ENCODE measurements around the gene ZNF593OS. TPM values are rescaled to one million over a fixed set of nuclear protein-coding genes. Genes with fewer than 3 reads are reported as not detected.

ZNF593OS gene
- total RNA-seq, 3 donors from 2014 or later = not detected

- TF ChIP-seq POLR2AphosphoS5 (IDR thresholded peaks at IDR 0.05) = no peak
- TF ChIP-seq CTCF (IDR thresholded peaks at IDR 0.05) = no peak
- no peak for TF ChIP-seq POLR2A (IDR thresholded peaks at IDR 0.05)
- Histone ChIP-seq H3K4me1 (no peaks in the 10 kb centered on the region), H3K36me3 (no peaks in the 10 kb centered on the region), H3K4me3 (no peak overlapping the region), H3K27ac (no peak overlapping the region), H3K27me3 (no peaks in the 10 kb centered on the region), H3K9me3 (no peaks in the 10 kb centered on the region)
- DNase-seq (ENCODE audit: low spot score in 2 of 2) = no peak
- intact Hi-C loops (cut with DNase I; ENCODE audit: low total_unique reads) = no loop called here
Measured at GRCh38 chr1:26180010-26180506, 8.4 kb upstream of the ZNF593OS start.

GRCh38 chr1:26177182-26177684 lies 5.6 kb upstream of the ZNF593OS start, which contains the start of gene CNKSR1:
Gene CNKSR1 (plus strand): TSS chr1:26177491. CDS start chr1:26177548, 57 bp downstream.
- H3K27me3 ChIP-seq = no peaks in the 10 kb centered on the region
- no peaks in the 10 kb centered on the region for H3K9me3 ChIP-seq
- intact Hi-C loops (cut with DNase I; ENCODE audit: low total_unique reads) = loop anchor here (5.0 kb wide), 1 partner anchor 1105 kb away; no protein-coding TSS in a partner anchor
- H3K4me3 ChIP-seq = peak within 1 kb of the TSS in 2 of 3 donors; percentile 61
- H3K27ac ChIP-seq = peak within 1 kb of the TSS; percentile 59 to 78
- peak; percentile 82 to 85 for DNase-seq (ENCODE audit: low spot score in 2 of 2)
- no peaks in the 10 kb centered on the region for H3K36me3 ChIP-seq
- TF ChIP-seq POLR2AphosphoS5 (IDR thresholded peaks at IDR 0.05) (peak in 1 of 3 donors; percentile 15), POLR2A (IDR thresholded peaks at IDR 0.05) (no peak)
- H3K4me1 ChIP-seq = no peaks in the 10 kb centered on the region

DNA sequence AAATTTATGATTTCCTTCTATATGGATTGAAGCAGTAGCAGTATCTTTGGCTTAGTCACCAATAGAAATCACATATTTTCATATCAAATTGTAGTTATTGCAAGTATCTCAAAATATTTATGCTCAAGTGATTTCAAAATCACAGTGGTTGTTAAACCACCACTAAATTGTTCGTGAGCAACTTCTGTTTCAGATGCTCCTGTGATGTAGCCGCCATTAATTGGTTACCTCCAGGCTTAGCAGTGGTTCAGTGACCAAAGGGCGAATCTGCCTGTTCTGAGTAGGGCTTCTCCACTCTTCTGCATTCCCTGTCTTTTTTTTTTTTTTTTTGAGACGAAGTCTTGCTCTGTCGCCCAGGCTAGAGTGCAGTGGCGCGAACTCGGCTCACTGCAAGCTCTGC lies 3.7 kb upstream of the ZNF593OS start:
- TF ChIP-seq POLR2AphosphoS5 (IDR thresholded peaks at IDR 0.05) (no peak), CTCF (IDR thresholded peaks at IDR 0.05) (no peak), POLR2A (IDR thresholded peaks at IDR 0.05) (no peak)
- Histone ChIP-seq H3K27me3 (no peaks in the 10 kb centered on the region), H3K9me3 (no peaks in the 10 kb centered on the region), H3K4me3 (no peak overlapping the region), H3K4me1 (no peaks in the 10 kb centered on the region), H3K27ac (no peak overlapping the region), H3K36me3 (no peaks in the 10 kb centered on the region)
- no peak for DNase-seq (ENCODE audit: low spot score in 2 of 2)
- intact Hi-C loops (cut with DNase I; ENCODE audit: low total_unique reads) = loop anchor here (5.0 kb wide), 1 partner anchor 1103 kb away; no protein-coding TSS in a partner anchor

GRCh38 chr1:26170472-26170821 lies 1.2 kb downstream of the ZNF593OS start:
- DNase-seq (ENCODE audit: low spot score in 2 of 2) = no peak
- peak overlapping the region; percentile 76 to 89 (median 80) for H3K4me3 ChIP-seq
- peak overlapping the region; percentile 87 to 89 for H3K27ac ChIP-seq
- intact Hi-C loops (cut with DNase I; ENCODE audit: low total_unique reads) = no loop called here
- no peaks in the 10 kb centered on the region for H3K4me1 ChIP-seq
- H3K36me3 ChIP-seq = no peaks in the 10 kb centered on the region
- TF ChIP-seq POLR2A (IDR thresholded peaks at IDR 0.05) (no peak), CTCF (IDR thresholded peaks at IDR 0.05) (no peak), POLR2AphosphoS5 (IDR thresholded peaks at IDR 0.05) (no peak)
- H3K27me3 ChIP-seq = no peaks in the 10 kb centered on the region
- H3K9me3 ChIP-seq = no peaks in the 10 kb centered on the region

DNA sequence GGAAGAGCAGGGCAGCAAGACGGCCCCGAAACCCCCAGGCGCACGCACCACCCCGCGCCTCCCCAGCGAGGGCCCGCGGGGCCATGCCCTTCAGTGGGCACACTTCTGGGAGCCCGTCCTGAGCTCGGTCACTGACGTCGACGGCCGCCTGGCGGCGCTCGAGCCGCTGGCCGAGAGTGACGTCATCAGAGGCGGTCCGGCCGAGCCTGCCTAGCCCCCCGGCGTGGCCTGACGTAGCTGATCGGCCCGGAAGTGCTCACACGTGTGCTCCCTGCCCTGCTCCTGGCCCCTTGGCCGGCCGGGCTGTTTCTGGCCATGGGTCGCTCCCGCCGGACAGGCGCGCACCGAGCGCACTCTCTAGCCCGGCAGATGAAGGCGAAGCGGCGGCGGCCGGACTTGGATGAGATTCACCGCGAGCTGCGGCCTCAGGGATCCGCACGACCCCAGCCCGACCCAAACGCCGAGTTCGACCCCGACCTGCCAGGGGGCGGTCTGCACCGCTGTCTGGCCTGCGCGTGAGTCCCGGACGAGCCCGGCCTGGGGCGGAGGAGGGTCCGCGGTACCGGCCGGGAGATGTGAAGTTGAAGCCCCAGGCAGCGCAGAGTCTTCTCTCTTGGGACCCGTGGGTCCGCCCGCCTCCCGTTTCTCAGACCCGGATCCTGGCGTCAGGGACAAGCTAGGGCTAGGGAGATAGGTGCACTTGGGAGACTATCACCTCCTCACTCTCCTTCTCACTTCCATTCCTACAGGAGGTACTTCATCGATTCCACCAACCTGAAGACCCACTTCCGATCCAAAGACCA lies 1.8 kb downstream of the ZNF593OS start, which contains the start of gene ZNF593:
ZNF593 (plus strand) TSS at position 240 of the 803 bp plus-strand sequence; CDS start at position 316, 76 bp downstream.
- TF ChIP-seq POLR2AphosphoS5 (IDR thresholded peaks at IDR 0.05) (peak; percentile 78 to 88 (median 87)), CTCF (IDR thresholded peaks at IDR 0.05) (peak; percentile 93 to 94 (median 94)), POLR2A (IDR thresholded peaks at IDR 0.05) (peak; percentile 52)
- no peaks in the 10 kb centered on the region for H3K27me3 ChIP-seq
- H3K9me3 ChIP-seq = no peaks in the 10 kb centered on the region
- peak within 1 kb of the TSS; percentile 76 to 89 (median 80) for H3K4me3 ChIP-seq
- no peaks in the 10 kb centered on the region for H3K4me1 ChIP-seq
- H3K27ac ChIP-seq = peak within 1 kb of the TSS; percentile 87 to 89
- intact Hi-C loops (cut with DNase I; ENCODE audit: low total_unique reads) = loop anchor here (10.0 kb wide), 1 partner anchor 65 kb away; the partner anchor contains the start of gene CEP85
- no peaks in the 10 kb centered on the region for H3K36me3 ChIP-seq
- peak; percentile 88 to 93 for DNase-seq (ENCODE audit: low spot score in 2 of 2)

All from breast epithelium (tissue), 4 donors.